Measurements from ENCODE around the gene RAD51B.

GRCh38 chr14:68477461-68478085, 658.0 kb downstream of the RAD51B start:
- TF ChIP-seq CTCF (IDR thresholded peaks at IDR 0.05), result no peak
- no peak for TF ChIP-seq POLR2AphosphoS5 (IDR thresholded peaks at IDR 0.05)
- no peak for TF ChIP-seq POLR2A (IDR thresholded peaks at IDR 0.05)
